HG03139 (cell line): ENCODE results near the gene CENPX.

Source experiments
- ATAC-seq: cut with Tn5 transposase; IDR thresholded peaks from one replicate; pipeline ENCODE4 v1.9.1; 2021; ENCODE audit not compliant: unreplicated experiment

The CENPX gene

DNA sequence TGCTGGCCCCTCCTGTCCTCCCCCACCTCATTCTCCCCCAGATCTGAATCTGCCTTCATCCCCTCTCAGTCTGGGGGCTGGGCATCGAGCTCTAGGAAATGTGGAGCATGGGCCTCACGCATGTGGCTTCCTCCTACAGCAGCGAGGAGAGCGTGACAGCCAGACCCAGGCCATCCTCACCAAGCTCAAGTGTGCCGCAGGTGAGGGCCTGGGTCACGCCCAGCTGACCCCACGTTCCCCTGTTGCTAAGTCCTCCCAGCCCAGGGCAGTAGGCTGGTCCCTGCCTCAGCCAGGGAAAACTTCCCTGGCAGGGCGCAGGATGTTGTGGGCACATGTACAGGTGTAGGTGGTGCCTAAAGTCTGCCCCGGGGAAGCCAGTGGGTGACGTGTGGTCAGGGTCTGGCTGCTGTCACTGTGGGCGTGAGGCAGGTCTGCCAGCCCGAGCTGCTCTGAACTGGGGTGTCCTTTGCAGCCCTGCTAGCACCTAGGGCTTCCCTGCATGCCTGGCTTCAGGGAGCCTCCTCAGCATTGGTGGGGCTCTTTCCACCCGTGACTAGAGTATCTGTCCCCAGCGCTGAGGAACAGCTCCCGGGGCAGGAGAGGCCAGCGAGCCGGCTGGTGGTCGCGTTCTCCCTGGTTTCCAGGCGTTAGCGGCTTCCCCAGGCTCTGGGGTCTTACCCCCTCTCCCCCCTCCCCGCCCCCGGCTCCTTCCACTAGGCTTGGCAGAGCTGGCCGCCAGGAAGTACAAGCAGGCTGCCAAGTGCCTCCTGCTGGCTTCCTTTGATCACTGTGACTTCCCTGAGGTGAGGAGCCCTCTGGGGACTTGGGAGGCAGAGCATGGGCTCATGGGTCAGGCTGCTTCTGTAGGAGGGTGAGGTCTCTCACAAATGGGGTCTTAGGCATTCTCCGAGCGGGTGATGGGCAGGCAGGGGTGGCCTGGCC lies 32.6 kb upstream of the CENPX start:
- no peak for ATAC-seq

DNA sequence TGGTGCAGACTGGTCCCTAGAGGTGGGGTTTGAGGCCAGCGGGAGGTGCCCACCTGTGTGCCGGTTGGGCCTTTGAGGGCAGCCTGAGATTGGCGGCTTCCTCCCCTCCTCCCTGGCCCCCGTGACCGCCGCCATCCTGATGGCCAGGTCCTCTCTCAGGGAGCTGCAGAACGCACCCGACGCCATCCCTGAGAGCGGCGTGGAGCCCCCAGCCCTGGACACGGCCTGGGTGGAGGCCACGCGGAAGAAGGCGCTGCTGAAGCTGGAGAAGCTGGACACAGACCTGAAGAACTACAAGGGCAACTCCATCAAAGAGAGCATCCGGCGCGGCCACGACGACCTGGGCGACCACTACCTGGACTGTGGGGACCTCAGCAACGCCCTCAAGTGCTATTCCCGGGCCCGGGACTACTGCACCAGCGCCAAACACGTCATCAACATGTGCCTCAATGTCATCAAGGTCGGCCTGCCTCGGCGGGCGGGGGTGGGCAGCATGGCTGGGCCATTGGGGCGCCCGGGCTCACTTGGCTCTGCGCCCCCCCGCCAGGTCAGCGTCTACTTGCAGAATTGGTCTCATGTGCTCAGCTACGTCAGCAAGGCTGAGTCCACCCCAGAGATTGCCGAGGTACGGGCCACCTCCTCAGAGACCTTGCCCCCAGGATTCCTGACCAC lies 31.8 kb upstream of the CENPX start:
- ATAC-seq = no peak

DNA sequence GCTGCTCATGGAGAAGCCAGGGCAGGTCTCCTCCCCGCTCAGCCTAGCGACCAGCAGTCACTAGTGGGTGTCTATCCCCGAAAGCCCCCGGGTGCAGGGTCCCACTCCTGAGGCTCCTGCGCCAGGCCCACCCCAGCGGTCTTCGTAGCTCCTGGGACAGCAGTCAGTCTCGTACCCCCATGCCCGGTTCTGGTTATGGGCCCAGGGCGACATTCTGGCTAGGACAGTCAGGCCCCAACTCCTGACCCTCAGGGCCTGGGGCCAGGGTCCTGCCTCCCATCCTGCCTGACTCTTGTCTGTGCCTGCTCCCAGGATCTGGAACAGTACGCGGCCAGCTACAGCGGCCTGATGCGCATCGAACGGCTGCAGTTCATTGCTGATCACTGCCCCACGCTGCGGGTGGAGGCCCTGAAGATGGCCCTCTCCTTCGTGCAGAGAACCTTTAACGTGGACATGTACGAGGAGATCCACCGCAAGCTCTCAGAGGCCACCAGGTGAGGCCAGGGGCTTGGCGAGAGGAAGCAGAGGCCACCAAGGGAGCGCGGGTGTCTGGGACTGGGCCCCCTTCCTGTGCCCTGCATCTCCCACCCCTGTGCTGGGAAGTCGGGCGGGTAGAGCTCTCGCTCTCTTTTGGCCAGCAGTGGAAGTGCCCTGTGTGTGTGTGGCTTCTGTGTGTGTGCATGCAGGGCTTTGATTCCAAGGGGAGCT lies 31.0 kb upstream of the CENPX start:
- ATAC-seq = no peak

DNA sequence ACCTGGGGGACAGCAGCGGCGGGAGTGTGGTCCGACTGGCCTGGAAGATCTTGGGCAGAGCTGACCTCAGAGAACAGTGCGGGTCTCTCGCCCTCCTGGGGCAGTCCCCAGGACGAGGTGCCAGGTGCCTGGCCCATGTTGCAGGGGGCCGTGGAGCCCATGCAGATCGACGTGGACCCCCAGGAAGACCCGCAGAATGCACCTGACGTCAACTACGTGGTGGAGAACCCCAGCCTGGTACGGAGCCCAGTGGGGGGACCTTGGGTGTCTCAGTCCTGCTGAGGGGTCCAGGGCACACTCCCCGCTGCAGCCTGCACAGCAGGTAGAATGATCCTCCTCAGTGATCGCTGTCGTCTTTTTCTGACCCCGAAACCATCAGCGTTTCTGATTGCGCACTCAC lies 30.5 kb upstream of the CENPX start:
- no peak for ATAC-seq

DNA sequence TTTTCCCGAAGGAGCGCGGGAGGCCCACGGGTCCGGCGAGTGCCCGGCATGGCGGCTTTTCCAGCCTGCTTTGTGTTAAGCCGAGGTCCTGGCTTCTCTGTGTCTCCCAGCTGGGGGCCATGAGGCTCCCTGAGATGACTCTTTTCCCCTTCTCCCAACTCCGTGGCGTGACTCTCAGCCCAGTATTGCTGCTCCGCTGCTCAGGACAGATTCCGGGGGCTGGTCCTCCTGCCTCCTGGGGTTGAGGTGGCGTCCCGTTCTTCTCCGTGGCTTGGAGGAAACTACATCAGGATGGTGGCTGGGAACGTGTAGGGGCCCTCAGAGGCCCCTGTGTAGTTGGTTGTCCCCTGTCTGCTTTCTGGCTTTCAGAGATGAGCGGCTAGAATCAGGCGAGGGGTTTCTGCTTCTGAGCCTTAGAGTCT lies 30.0 kb upstream of the CENPX start:
- ATAC-seq = no peak

DNA sequence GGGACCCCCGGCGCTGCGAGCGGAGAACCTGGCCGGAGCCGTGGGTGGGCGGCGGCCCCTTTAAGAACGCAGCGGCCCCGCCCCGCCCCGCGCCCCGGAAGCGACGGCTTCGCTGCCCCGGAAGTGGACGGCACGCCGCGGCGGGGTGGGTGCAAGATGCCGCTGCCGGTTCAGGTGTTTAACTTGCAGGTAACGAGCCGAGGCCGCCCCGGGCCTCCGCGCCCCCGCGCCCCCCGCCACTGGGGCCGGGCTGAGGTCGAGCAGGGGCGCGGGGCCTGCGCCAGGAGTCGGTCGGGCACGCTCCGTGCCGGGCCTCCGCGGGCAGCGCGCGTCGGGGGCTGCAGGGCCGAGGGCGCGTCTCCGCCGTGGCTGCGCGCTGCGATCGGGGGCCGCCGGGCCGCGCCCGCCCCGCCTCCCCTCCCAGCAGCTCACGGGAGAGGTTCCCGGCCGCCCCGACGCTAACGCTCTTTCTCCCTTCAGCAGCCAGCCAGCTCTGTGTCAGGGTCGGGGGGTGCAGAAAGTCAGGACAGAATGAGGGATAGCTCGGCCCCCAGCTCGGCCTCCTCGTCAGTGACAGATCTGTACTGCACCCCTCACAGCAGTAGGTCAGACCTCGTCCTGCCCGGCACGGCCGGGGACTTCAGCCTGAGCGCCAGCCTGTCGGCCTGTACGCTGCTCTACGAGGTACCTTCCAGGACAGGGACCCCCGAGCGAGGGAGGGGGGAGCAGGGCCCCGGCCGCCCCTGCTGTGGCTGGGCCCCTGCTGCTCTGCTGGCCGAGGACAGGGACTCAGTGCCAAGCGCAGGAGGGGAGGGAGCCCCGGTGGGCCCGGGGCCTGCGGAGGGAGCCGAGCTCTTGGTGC lies 29.3 kb upstream of the CENPX start, which contains the start of the genes GPS1 and RFNG:
TSS of gene GPS1 (plus strand) at position 123 of the 862 bp plus-strand sequence. CDS start at position 157, 34 bp downstream.
TSS of gene RFNG (minus strand) at position 36 of the 862 bp plus-strand sequence. CDS start 45 bp downstream, outside the sequence.
- ATAC-seq = no peak

DNA sequence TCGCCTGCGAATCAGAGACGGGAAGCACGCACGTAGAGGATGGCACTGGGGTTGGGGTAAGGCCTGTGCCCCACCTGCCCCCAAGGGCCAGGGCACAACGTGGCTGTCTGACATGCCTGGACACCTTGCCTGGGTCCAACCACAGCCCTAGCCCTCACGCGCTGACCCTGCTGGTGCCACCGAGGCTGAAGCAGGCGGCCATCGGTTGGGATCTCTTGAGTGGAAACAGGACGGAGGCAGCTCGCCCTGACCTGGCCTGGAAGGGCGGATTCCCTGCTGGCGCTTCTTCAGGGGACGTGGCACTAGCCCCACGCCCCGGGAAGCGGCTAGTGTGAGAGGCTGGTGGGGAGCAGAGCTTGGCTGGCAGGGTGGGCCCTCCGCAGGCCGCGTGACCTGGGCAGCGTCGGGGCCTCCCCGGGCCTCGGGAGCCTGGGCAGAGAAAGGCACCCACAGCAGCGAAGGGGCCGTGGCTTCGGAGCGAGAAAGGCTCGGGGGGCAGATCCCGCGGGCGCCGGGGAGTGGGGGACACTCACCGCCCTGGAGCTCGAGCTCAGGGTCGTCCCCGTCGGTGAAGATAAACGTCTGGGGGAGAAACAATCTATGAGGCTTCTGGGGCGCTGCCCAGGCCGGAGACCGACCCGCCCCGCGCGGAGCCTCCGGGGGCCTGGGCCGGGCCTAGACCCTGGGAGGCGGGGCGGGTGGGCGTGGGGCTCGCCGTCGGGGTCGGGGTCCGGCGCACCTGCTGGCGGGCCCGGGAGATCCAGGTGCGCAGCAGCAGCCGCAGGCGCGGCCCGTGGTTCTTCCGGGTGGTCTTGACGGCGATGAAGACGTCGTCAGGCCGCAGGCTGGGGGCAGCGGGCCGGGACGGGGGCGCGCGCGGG lies 28.3 kb upstream of the CENPX start:
- ATAC-seq = no peak

DNA sequence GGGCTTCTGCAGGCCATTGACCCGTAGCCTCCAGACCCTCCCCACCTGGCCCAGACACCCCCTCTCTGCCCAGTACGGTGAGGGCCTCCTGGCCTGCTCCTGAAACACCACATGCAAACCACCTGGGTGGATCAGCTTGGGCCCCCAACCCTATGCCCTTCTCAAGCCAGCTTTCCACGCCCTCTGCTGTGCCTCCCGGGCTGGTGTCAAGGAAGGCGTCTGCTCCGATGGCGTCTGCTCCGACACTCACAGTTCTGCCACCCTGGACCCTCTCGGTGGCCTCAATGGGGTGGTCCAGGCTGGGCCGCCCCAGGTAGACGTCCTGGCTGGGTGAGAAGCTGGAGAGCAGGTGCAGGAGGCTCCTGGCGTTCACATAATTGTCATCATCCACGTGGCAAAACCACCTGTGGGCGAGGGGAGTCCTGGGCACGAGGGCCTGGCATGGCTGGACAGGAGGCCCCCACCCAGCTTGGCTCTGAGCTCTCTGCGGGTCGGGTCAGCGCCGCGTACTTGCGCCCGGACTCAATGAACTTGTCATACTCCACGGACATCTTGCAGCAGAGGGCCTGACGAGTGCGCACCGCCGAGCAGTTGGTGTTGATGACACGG lies 27.6 kb upstream of the CENPX start:
- ATAC-seq = no peak

DNA sequence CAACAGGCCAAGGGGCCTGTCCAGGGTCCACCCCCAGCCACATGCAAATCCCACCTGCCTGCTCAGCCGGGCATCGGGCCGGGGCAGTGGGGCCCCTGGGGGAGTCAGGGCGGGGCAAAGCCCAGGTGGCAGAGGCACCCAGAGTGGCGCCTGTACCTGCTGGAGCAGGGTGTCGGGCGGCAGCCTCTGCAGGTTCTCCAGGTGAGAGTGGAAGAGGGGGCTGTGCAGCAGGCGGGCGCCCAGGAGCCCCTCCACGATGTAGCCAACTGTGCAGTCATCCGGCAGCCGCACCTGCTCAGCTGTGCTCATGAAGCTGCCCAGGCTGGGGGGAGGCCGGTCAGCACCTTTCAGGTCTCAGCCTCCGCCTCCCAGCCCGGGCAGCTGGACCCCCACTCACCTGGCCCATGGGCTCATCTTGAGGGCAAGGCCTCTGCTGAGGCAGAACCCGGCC lies 26.9 kb upstream of the CENPX start:
- ATAC-seq = no peak

DNA sequence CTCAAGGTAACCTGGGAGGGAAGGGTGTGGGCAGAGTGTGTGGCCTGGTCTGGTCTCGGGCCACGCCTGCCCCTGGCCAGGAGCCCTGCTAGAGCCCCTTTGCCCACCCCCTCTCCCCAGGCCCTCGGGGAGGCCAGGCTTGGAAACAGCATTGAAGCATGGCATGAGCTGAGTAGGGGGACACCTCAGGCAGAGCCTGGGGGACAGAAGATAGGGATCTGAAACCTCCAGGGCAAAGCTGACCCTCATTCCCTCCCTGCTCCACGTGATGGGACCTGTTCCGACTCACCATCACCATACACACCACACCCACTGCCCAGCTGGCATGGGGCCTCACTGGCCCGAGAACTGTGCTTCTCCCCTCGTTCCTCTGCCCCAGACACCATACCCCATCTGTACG lies 26.4 kb upstream of the CENPX start:
- no peak for ATAC-seq

DNA sequence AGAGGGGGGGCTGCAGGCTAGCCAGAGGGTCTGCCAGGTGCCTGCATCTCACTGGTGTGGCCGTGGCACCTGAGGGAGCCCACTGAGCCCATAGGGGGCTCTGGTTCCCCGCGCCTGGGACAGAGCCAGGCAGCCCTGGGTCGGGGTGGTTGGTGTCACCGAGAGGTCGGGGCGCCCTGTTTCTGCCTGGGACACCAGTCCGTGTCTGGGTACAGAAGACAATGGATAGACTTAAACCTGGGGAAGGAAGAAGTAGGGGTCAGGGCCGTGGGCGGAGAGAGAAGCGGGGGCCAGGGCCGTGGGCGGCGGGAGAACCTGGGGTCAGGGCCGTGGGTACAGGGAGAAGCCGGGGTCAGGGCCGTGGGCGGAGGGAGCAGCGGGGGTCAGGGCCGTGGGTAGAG lies 25.9 kb upstream of the CENPX start:
- ATAC-seq = no peak

DNA sequence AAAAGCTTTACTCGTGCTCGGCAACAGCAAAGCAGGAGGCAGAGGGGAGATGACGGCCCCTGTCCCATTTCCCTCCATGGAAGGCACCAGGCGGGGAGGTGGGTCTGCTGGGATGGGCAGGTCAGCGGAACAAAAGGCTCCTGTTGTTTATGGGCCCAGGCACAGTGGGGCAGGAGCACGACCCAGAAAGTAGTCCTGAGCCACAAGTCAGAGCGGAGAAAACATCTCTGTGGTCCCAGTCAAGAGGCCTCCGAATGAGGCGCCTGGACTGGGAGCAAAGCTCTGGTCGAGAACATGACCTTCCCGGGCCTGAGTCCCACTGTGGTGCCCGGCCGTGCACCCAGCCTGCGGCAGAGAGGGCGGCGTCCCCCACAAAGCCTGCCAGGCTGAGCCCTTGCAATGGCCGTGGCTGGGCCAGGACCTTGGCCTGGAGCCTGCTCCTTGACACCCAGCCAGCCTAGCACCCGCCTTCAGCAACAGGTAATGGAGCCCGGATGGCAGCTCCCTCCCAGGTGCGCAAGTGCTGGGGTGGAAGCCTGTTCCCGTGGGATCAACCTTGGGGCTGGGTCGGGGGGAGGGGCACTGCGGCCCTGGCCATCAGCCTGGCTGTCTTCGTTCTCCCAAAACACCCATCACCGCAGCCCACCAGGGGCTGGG lies 25.4 kb upstream of the CENPX start:
- ATAC-seq = no peak

DNA sequence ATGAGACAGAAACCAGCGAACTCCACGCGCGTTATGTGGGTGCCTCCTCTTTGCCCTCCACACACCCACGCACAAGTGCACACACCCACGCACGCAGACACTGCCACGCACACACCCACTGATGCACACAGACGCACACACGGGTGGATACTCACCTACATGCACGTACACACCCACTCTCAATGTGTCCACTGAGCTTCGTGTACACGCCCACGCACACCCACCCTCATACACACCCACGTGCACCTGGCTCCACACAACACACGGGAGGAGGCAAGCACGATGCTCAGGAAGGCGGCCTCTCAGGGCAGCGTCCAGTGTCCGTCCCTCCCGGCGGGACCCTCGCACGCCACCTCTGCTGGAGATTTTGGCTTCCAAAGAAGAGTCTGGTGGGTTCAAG lies 24.7 kb upstream of the CENPX start:
- ATAC-seq = no peak

DNA sequence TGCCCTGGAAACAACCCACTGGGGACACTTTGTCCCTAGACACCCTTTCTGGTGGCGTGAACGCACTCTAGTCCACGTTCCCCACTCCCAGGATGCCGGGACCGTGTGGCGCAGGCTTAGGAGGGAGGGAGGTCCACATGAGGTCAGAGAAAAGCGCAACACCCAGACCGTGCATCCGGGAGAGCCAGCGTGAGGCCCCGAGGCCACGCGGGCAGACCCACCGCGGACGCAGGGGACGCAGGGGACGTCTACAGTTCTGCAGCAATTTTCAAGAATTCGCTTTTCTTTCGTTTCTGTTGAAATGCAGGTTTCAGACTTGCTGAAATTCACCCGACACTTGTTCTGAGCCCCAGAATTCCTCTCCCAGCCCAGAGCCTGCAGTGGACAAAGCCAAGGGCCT lies 24.2 kb upstream of the CENPX start:
- no peak for ATAC-seq

DNA sequence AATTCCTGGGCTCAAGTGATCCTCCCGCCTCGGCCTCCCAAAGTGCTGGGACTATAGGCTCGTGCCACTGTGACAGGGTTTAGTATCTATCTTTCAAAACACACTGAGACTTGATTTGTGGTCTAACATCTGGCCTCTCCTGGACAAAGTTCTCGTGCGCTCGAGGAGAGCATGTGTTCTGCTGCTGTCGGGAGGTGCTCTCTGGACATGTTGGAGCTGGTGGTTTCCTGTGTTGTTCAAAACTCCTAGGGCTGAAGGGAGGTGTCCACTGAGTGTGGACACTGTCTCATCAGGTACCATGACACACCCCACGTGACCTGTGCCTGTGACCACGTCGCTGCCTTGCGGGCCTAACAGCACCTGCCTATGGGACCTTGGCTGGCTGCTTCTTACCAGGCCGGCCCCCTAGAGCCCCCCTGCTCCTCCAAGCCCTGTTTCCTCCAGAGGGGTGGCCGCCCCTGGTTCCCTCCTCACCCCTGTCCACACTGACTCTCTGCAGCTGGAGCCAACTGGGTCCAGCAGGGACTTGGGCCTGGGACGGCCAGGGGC lies 23.3 kb upstream of the CENPX start:
- ATAC-seq = no peak

DNA sequence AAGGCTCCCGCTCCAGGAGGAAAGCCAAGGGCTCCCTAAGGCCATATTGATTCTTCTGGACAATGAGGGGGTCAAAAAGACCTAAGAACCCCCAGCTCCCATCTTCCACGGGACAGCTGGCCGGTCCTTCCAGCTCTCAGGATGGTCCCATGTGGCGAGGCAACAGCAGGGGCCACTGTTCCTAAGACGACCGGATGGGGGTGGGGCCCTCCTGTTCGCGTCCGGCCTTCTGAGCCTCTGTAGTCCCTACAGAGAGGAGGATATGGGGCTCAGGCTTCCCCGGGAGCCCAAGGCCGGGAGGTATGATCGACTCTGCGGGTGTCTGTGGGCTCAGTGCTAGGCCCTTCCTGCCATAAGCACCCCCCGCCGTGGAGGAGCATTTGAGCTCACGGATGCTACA lies 20.8 kb upstream of the CENPX start:
- ATAC-seq = no peak

DNA sequence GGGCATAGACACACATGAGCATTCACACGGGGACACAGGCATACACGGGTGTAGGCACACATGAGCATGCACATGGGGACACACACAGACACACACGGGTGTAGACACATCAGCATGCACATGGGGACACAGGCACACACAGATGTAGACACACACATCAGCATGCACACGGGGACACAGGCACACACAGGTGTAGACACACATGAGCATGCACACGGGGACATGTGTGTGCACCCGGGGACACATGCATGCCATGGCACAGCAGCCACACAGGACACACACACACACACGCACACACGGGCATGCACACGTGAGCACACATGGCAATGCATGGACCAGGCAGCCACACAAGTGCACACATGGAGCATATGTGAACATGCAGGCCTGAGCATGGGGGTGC lies 20.0 kb upstream of the CENPX start:
- no peak for ATAC-seq

DNA sequence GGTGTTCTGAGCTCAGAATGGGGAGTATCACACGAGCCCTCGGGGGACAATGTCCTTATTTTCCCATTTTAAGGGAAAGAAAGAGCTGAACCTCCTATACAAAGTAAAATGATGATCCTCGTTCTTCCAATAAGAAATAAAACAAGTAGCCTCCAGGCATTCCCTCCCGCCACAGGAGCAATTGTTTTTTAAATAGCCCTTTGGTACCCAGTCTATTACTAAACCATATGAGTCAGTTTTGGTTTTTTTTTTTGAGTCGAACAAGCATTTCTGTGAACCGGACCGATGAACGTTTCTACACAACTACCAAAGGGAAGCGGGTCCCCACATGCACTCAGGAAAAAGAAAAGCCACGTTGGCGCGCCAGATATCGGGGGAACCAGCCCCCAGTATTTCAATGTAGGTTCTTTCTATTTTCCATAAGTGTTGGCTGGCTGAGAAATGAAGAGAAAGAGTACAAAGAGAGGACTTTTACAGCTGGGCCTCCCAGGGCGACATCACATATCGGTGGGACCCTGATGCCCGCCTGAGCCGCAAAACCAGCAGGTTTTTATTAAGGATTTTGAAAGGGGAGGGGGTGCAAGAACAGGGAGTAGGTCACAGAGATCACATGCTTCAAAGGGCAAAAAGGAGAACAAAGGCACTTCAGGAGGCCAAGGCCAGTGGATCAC lies 18.6 kb upstream of the CENPX start:
- no peak for ATAC-seq
